HG03066 (cell line): ENCODE results near the gene COX7A1.
"Not testable (repeated sequence)": the region's sequence is repeated elsewhere in the genome, so short reads cannot be mapped to it uniquely, and the experiment has no call there.

ENCODE experiments used
- ATAC-seq: cut with Tn5 transposase; IDR thresholded peaks from one replicate; pipeline ENCODE4 v1.9.1; 2021; ENCODE audit warnings: low read depth; ENCODE audit not compliant: unreplicated experiment

COX7A1 gene

GRCh38 chr19:36152352-36153091, at the start of gene COX7A1:
TSS of gene COX7A1 (minus strand) at chr19:36152447. CDS start at chr19:36152407, 40 bp downstream.
- ATAC-seq = no peak

- no peak for ATAC-seq
Measured at GRCh38 chr19:36201684-36202083, 49.4 kb upstream of the COX7A1 start.

GRCh38 chr19:36198119-36198518, 45.9 kb upstream of the COX7A1 start:
- no peak for ATAC-seq

GRCh38 chr19:36196249-36196648, 44.0 kb upstream of the COX7A1 start:
- ATAC-seq = no peak

- ATAC-seq = not testable (repeated sequence)
Measured at GRCh38 chr19:36186722-36187121, 34.5 kb upstream of the COX7A1 start.

- ATAC-seq = no peak
Measured at GRCh38 chr19:36183245-36183628, 31.0 kb upstream of the COX7A1 start.

GRCh38 chr19:36182612-36183244, 30.5 kb upstream of the COX7A1 start:
- no peak for ATAC-seq

- not testable (repeated sequence) for ATAC-seq
Measured at GRCh38 chr19:36179077-36179476, 26.8 kb upstream of the COX7A1 start.

GRCh38 chr19:36173846-36174245, 21.6 kb upstream of the COX7A1 start:
- ATAC-seq = not testable (repeated sequence)

GRCh38 chr19:36172852-36173251, 20.6 kb upstream of the COX7A1 start:
- no peak for ATAC-seq

- no peak for ATAC-seq
Measured at GRCh38 chr19:36169084-36169760, 17.0 kb upstream of the COX7A1 start.

GRCh38 chr19:36163813-36164212, 11.6 kb upstream of the COX7A1 start:
- ATAC-seq = no peak

- ATAC-seq = no peak
Measured at GRCh38 chr19:36160821-36161596, 8.8 kb upstream of the COX7A1 start.

GRCh38 chr19:36153126-36153525, 879 bp upstream of the COX7A1 start:
- ATAC-seq = no peak

- ATAC-seq = no peak
Measured at GRCh38 chr19:36152019-36152351, 262 bp downstream of the COX7A1 start.

- no peak for ATAC-seq
Measured at GRCh38 chr19:36151144-36152018, 866 bp downstream of the COX7A1 start.

- ATAC-seq = no peak
Measured at GRCh38 chr19:36150586-36150985, 1.7 kb downstream of the COX7A1 start.

- no peak for ATAC-seq
Measured at GRCh38 chr19:36149673-36150406, 2.4 kb downstream of the COX7A1 start.

- no peak for ATAC-seq
Measured at GRCh38 chr19:36144624-36145023, 7.6 kb downstream of the COX7A1 start.
